Body of pancreas (tissue), 4 donors: ENCODE results near the gene ADAMTSL3. TPM values are rescaled to one million over a fixed set of nuclear protein-coding genes. Genes with fewer than 3 reads are reported as not detected.

ENCODE experiments used
- ATAC-seq: fragments of 150-250 bp; one replicate; pipeline ENCODE4 v1.9.1; 2016
- DNase-seq, 4 donors: peaks; one replicate each; pipeline ENCODE4 v3.0.0-alpha.2; 2019
- H3K27ac ChIP-seq, 4 donors: fragments of 200-600 bp; sonication (generic); 1 replicate in 3 of 4; 2 replicates in 1 of 4; pipeline versions ENCODE4 v1.5.1 to v1.6.1; 2016 to 2019; ENCODE audit warnings: mild to moderate bottlenecking in 1 of 4, mixed read lengths in 1 of 4, moderate library complexity in 1 of 4
- H3K27me3 ChIP-seq, 2 donors: fragments of 200-600 bp; sonication (generic); one replicate each; pipeline ENCODE4 v1.6.0; 2016; ENCODE audit warnings: mild to moderate bottlenecking in 1 of 2
- H3K36me3 ChIP-seq, 2 donors: fragments of 200-600 bp; sonication (generic); replicated peaks in 1 of 2; 2 replicates each; pipeline ENCODE4 v1.5.1; 2016; ENCODE audit warnings: low read depth in 2 of 2; ENCODE audit not compliant: insufficient read depth in 1 of 2
- H3K4me1 ChIP-seq: fragments of 200-600 bp; sonication (generic); one replicate; pipeline ENCODE4 v1.6.0; 2016
- H3K4me3 ChIP-seq, 2 donors: fragments of 200-600 bp; sonication (generic); 1 replicate in 1 of 2; 2 replicates in 1 of 2; pipeline ENCODE4 v1.5.1; 2016 to 2019
- H3K9me3 ChIP-seq, 3 donors: fragments of 200-600 bp; sonication (generic); 1 replicate in 2 of 3; 2 replicates in 1 of 3; pipeline ENCODE4 v1.5.1; 2016
- CTCF ChIP-seq, 7 experiments: fragments of 450-650 bp in 4 of 7; fragments of 200-600 bp in 3 of 7; sonication (generic) in 3 of 7; IDR thresholded peaks; one replicate each; pipeline ENCODE4 v1.5.1; 2016 to 2019; ENCODE audit warnings: antibody characterized with exemption in 7 of 7
- POLR2A ChIP-seq, 3 donors: fragments of 450-650 bp; IDR thresholded peaks; one replicate each; pipeline ENCODE4 v1.6.1; 2016; ENCODE audit warnings: antibody characterized with exemption in 3 of 3, mild to moderate bottlenecking in 2 of 3
- WGBS, 2 donors: methylation state at CpG; one replicate each; pipeline ENCODE4 v1.1.5; 2017; 5-methylcytosine and 5-hydroxymethylcytosine counted together
- intact Hi-C: fragments of 100-400 bp; cut with DNase I; formaldehyde crosslinking; loops from one replicate; pipeline ENCODE4 v1.15.1; 2023
- total RNA-seq, 2 donors: library from RNA; depleted of rRNA; stranded (reverse); fragments of >200 nt; gene quantifications; one replicate each; pipeline ENCODE4 v1.1.0, GENCODE V29; 2016

The ADAMTSL3 gene
- total RNA-seq, 2 donors from 2014 or later: 7.8 to 10.2 TPM

DNA sequence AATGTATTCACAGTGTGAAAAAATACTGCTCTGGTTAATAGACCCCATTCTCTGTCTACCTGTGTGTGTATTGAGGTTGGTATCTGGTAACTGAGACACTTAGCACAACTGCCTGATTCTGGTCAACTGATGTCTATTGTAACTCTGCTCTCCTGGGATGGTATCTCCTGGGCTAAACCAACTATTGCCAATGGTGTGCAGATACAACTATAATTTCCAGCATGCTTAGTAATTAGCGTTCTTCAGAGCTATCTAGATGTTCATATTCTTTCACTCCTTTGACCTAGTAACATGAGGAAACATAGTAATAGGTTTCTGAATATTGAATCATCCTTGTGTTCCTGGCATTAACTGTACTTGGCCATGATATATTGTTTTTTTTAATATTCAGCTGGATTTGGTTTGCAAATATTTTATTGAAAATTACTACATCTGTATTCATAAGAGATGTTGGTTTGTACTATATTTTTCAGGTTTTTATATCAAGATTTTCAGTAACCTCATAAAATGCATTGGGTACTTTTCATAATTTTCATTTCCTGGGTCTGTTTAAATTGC, 16.8 kb downstream of the ADAMTSL3 start:
- TF ChIP-seq POLR2A (IDR thresholded peaks at IDR 0.05) (no peak), CTCF (IDR thresholded peaks at IDR 0.05) (no peak)
- intact Hi-C loops: no loop called here
- Histone ChIP-seq H3K9me3 (no peaks in the 10 kb centered on the region), H3K4me1 (peaks cover 6% of the 10 kb centered on the region), H3K36me3 (no peaks in the 10 kb centered on the region), H3K27ac (no peak overlapping the region), H3K27me3 (no peaks in the 10 kb centered on the region), H3K4me3 (no peak overlapping the region)
- DNase-seq: no peak
- 82 to 93% methylated on average over 1 of the region's 1 CpG for WGBS, 2 donors
- ATAC-seq: no peak

GRCh38 chr15:83671603-83672002, 17.7 kb downstream of the ADAMTSL3 start:
- ATAC-seq (no peak), DNase-seq (no peak)
- H3K27ac ChIP-seq: no peak overlapping the region
- no peaks in the 10 kb centered on the region for H3K9me3 ChIP-seq
- H3K4me1 ChIP-seq: peaks cover 6% of the 10 kb centered on the region
- no peaks in the 10 kb centered on the region for H3K36me3 ChIP-seq
- H3K27me3 ChIP-seq: no peaks in the 10 kb centered on the region
- intact Hi-C loops: no loop called here
- H3K4me3 ChIP-seq: no peak overlapping the region
- WGBS, 2 donors: 45 to 56% methylated on average over 2 of the region's 2 CpGs
- TF ChIP-seq CTCF (IDR thresholded peaks at IDR 0.05) (no peak), POLR2A (IDR thresholded peaks at IDR 0.05) (no peak)

- DNase-seq (no peak), ATAC-seq (no peak)
- intact Hi-C loops: no loop called here
- WGBS, 2 donors: 81 to 92% methylated on average over 1 of the region's 1 CpG
- H3K27ac ChIP-seq: no peak overlapping the region
- no peaks in the 10 kb centered on the region for H3K9me3 ChIP-seq
- no peaks in the 10 kb centered on the region for H3K36me3 ChIP-seq
- no peak overlapping the region for H3K4me3 ChIP-seq
- H3K4me1 ChIP-seq: peaks cover 6% of the 10 kb centered on the region
- no peaks in the 10 kb centered on the region for H3K27me3 ChIP-seq
- TF ChIP-seq CTCF (IDR thresholded peaks at IDR 0.05) (no peak), POLR2A (IDR thresholded peaks at IDR 0.05) (no peak)
These were observed 19.5 kb downstream of the ADAMTSL3 start for GRCh38 chr15:83673385-83673784.

DNA sequence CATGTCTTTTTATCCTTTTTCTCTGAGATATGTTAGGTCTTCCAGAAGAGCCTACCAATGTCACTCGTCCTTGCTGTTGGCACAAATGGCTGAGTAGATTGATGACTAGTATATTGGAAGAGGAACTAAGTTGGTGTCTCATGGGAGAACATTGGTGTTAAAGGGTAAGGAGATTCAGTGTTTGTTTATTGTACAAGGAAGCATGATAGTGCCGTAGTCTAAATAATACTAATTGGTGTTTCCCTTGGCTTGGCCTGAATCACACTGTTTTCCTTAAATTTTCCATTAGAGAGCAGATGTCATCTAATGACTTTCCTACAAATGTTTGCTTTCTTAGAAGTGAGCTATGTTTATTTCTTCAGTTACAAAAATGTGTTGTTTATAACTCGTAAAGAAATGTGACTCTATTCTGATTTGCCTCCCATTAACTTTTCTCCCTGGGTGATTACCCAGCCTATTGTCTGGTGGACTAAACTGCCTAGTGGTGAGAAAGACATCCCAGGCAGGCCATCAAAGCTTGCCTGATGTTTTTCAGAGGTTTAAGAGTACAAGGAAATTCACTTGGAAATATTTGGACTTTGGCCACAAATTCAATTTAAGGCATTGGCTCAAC, 28.7 kb downstream of the ADAMTSL3 start:
- TF ChIP-seq CTCF (IDR thresholded peaks at IDR 0.05): no peak
- TF ChIP-seq POLR2A (IDR thresholded peaks at IDR 0.05): no peak
- Histone ChIP-seq H3K4me1 (no peaks in the 10 kb centered on the region), H3K36me3 (no peaks in the 10 kb centered on the region), H3K4me3 (no peak overlapping the region), H3K9me3 (no peaks in the 10 kb centered on the region), H3K27me3 (no peaks in the 10 kb centered on the region), H3K27ac (no peak overlapping the region)
- 70 to 83% methylated on average over 3 of the region's 3 CpGs for WGBS, 2 donors
- intact Hi-C loops: no loop called here
- ATAC-seq (no peak), DNase-seq (no peak)

GRCh38 chr15:83685916-83686332, 32.0 kb downstream of the ADAMTSL3 start:
- no peaks in the 10 kb centered on the region for H3K4me1 ChIP-seq
- no peaks in the 10 kb centered on the region for H3K27me3 ChIP-seq
- 64 to 89% methylated on average over 9 of the region's 9 CpGs for WGBS, 2 donors
- no peak for DNase-seq
- TF ChIP-seq POLR2A (IDR thresholded peaks at IDR 0.05) (no peak), CTCF (IDR thresholded peaks at IDR 0.05) (no peak)
- H3K27ac ChIP-seq: no peak overlapping the region
- H3K9me3 ChIP-seq: no peaks in the 10 kb centered on the region
- ATAC-seq: no peak
- intact Hi-C loops: no loop called here
- H3K4me3 ChIP-seq: no peak overlapping the region
- H3K36me3 ChIP-seq: no peaks in the 10 kb centered on the region
